ENCODE measurements around the gene PPP1R9A.

PPP1R9A gene

DNA sequence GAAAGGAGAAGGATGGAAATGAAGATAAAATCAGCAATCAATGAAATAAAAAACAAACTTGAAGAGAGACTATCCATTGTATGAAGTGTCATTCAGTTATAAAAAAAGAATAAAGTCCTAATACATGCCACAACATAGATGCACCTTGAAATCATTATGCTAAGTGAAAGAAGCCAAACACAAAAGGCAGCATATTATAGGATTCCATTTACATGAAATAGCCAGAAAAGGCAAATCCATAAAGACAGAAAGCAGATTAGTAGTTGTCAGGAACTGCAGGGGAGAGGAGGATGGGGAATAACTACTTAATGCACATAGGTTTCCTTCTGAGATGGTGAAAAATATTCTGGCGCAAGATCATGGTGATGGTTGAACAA, 423.6 kb downstream of the PPP1R9A start:
- TF ChIP-seq, protein P1, sequence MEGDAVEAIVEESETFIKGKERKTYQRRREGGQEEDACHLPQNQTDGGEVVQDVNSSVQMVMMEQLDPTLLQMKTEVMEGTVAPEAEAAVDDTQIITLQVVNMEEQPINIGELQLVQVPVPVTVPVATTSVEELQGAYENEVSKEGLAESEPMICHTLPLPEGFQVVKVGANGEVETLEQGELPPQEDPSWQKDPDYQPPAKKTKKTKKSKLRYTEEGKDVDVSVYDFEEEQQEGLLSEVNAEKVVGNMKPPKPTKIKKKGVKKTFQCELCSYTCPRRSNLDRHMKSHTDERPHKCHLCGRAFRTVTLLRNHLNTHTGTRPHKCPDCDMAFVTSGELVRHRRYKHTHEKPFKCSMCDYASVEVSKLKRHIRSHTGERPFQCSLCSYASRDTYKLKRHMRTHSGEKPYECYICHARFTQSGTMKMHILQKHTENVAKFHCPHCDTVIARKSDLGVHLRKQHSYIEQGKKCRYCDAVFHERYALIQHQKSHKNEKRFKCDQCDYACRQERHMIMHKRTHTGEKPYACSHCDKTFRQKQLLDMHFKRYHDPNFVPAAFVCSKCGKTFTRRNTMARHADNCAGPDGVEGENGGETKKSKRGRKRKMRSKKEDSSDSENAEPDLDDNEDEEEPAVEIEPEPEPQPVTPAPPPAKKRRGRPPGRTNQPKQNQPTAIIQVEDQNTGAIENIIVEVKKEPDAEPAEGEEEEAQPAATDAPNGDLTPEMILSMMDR (IDR thresholded peaks at IDR 0.05): no peak
- TF ChIP-seq ZFX (IDR thresholded peaks at IDR 0.05; ENCODE audit: borderline replicate concordance): no peak
- H3K27ac ChIP-seq: no peak overlapping the region

DNA sequence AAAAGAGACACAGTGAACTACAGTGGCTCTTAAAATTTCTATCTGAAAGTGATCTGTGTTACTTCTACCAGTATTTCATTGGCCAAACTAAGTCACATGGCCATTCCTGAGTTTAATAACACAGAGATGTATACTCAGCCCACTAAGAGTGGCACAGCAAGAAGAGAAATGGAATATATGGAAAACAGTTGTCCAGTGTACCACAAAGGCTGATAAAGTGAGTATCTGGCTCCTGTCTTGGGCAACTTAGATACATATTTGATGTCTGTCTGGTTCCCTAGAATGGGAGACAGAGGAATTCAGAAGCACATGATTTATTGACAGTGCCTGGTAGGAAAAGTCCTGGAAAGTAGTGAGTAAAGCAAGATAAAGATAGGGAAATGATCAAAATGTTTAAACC, 427.1 kb downstream of the PPP1R9A start:
- H3K27ac ChIP-seq: no peak overlapping the region
- no peak for TF ChIP-seq ZFX (IDR thresholded peaks at IDR 0.05; ENCODE audit: borderline replicate concordance)
- TF ChIP-seq, protein P1 (IDR thresholded peaks at IDR 0.05): no peak

- no peak overlapping the region for H3K27ac ChIP-seq
- TF ChIP-seq, protein P1 (IDR thresholded peaks at IDR 0.05): no peak
- no peak for TF ChIP-seq ZFX (IDR thresholded peaks at IDR 0.05; ENCODE audit: borderline replicate concordance)
These were observed 427.7 kb downstream of the PPP1R9A start for GRCh38 chr7:95335093-95335492.

- TF ChIP-seq ZFX (IDR thresholded peaks at IDR 0.05; ENCODE audit: borderline replicate concordance): no peak
- TF ChIP-seq, protein P1 (IDR thresholded peaks at IDR 0.05): no peak
These were observed 431.4 kb downstream of the PPP1R9A start for GRCh38 chr7:95338832-95339231.

DNA sequence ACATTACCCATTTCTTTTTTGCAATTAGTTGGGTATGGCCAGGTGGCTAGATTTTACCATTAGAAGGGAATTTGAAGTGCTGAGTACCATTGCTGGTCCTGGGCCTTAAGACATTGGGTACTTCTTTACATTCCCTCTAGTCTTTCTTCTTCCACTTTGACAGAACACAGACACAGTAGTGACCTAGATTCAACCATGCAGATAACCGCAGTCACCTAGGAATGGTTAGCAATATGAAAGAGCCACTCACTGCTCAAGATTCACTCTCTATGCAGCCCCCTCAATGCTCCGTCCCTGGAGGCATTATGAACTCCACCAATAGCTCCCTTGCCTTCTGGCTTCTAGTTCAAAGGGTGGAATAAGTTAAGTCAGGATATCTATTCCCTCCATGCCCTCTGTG, 433.1 kb downstream of the PPP1R9A start:
- TF ChIP-seq ZFX (IDR thresholded peaks at IDR 0.05; ENCODE audit: borderline replicate concordance): no peak
- TF ChIP-seq, protein P1 (IDR thresholded peaks at IDR 0.05): no peak
- no peak overlapping the region for H3K27ac ChIP-seq

More at GRCh38 chr7:95338832-95339231, 431.4 kb downstream of the PPP1R9A start:
- H3K27ac ChIP-seq: no peak overlapping the region

GRCh38 chr7:95342029-95342428, 434.6 kb downstream of the PPP1R9A start:
- TF ChIP-seq, protein P1 (IDR thresholded peaks at IDR 0.05): no peak
- no peak for TF ChIP-seq ZFX (IDR thresholded peaks at IDR 0.05; ENCODE audit: borderline replicate concordance)
- H3K27ac ChIP-seq: no peak overlapping the region

DNA sequence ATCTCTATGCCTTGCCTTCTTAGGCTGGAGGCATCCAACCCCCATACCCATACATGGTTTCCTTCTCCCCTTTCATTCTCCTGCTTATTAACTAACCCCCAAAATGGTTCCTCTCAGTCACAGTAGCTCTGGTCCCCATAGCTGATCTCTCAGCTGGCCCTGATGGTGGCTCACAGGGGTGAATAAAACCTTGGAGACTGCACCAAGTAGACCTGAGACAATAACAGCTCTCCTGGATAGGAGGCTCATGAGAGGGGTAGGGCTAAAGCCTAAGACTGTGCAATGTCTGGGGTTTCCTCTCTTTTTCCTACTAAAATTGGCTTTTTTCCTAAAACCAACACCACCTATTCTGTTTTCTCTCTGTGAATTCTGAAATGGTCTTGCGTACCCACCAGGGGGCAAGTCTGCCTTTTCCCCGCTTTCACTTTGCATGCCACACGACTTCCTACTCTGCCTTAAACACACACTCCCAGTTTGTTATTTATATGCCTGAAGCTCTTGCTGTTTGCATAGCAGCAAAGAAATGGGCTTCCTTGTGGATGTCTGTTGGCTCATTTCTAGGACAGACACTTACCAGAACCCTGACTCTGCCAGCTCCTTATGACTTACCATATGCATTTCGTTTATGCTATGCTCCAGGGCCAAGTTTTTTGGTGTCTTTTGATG, 435.4 kb downstream of the PPP1R9A start:
- TF ChIP-seq ZFX (IDR thresholded peaks at IDR 0.05; ENCODE audit: borderline replicate concordance): no peak
- TF ChIP-seq, protein P1 (IDR thresholded peaks at IDR 0.05): no peak
- H3K27ac ChIP-seq: no peak overlapping the region
